HUES6 (cell line): ENCODE measurements around the gene INSRR.

Experiments used
- H3K27ac ChIP-seq: 2 replicates; pipeline ENCODE4 v1.7.0; 2013; ENCODE audit warnings: low read depth, mild to moderate bottlenecking, low read length, inconsistent platforms
- H3K27me3 ChIP-seq: 2 replicates; pipeline ENCODE4 v1.6.1; 2013; ENCODE audit warnings: low read length; ENCODE audit not compliant: control insufficient read depth, insufficient read depth
- H3K36me3 ChIP-seq: 2 replicates; pipeline ENCODE4 v1.6.1; 2013; ENCODE audit warnings: low read length; ENCODE audit not compliant: control insufficient read depth, insufficient read depth
- H3K4me1 ChIP-seq: 2 replicates; pipeline ENCODE4 v1.6.1; 2013; ENCODE audit warnings: low read length; ENCODE audit not compliant: control insufficient read depth, insufficient read depth
- H3K4me3 ChIP-seq: 2 replicates; pipeline ENCODE4 v1.5.1; 2013; ENCODE audit warnings: low read depth, low read length
- H3K9ac ChIP-seq: one replicate; pipeline ENCODE4 v1.6.1; 2013; ENCODE audit warnings: mild to moderate bottlenecking, low read length
- H3K9me3 ChIP-seq: 2 replicates; pipeline ENCODE4 v1.6.1; 2013; ENCODE audit warnings: low read depth, low read length; ENCODE audit not compliant: control insufficient read depth, insufficient read depth

Gene INSRR

GRCh38 chr1:156821801-156822200 is 37.1 kb downstream of the INSRR start:
- H3K27ac ChIP-seq, result no peak overlapping the region
- H3K9me3 ChIP-seq, result no peaks in the 10 kb centered on the region
- H3K4me3 ChIP-seq, result no peak overlapping the region
- no peaks in the 10 kb centered on the region for H3K36me3 ChIP-seq
- H3K9ac ChIP-seq, result no peak overlapping the region
- H3K4me1 ChIP-seq, result peaks cover 3% of the 10 kb centered on the region; the same call in 1 of the 2 replicates
- H3K27me3 ChIP-seq, result peaks cover 25% of the 10 kb centered on the region

- Histone ChIP-seq H3K27ac (no peak within 1 kb of the TSS), H3K4me3 (no peak within 1 kb of the TSS), H3K9ac (peak within 1 kb of the TSS; percentile 13), H3K9me3 (no peaks in the 10 kb centered on the region), H3K4me1 (peaks cover 36% of the 10 kb centered on the region), H3K36me3 (no peaks in the 10 kb centered on the region), H3K27me3 (peaks cover 54% of the 10 kb centered on the region)
These were observed 42.2 kb downstream of the INSRR start, which contains the start of gene SH2D2A for GRCh38 chr1:156816561-156817328. Gene SH2D2A, minus strand, starts transcription at chr1:156816848. Its CDS starts 140 bp downstream, at chr1:156816708.

GRCh38 chr1:156815961-156816422 is 42.9 kb downstream of the INSRR start:
- H3K9ac ChIP-seq, result no peak overlapping the region
- no peak overlapping the region for H3K4me3 ChIP-seq
- peaks cover 36% of the 10 kb centered on the region for H3K4me1 ChIP-seq
- no peaks in the 10 kb centered on the region for H3K9me3 ChIP-seq
- no peaks in the 10 kb centered on the region for H3K36me3 ChIP-seq
- no peak overlapping the region for H3K27ac ChIP-seq
- peaks cover 50% of the 10 kb centered on the region for H3K27me3 ChIP-seq

- Histone ChIP-seq H3K9me3 (no peaks in the 10 kb centered on the region), H3K27ac (no peak overlapping the region), H3K9ac (peak overlapping the region; percentile 13), H3K4me1 (peaks cover 36% of the 10 kb centered on the region), H3K36me3 (no peaks in the 10 kb centered on the region), H3K4me3 (no peak overlapping the region), H3K27me3 (peaks cover 50% of the 10 kb centered on the region)
These were observed 43.5 kb downstream of the INSRR start for GRCh38 chr1:156815307-156815826.

- Histone ChIP-seq H3K36me3 (no peaks in the 10 kb centered on the region), H3K4me1 (peaks cover 36% of the 10 kb centered on the region), H3K4me3 (peak overlapping the region; percentile 54; the same call in 1 of the 2 replicates), H3K27ac (no peak overlapping the region), H3K9me3 (no peaks in the 10 kb centered on the region), H3K27me3 (peaks cover 50% of the 10 kb centered on the region), H3K9ac (peak overlapping the region; percentile 47)
These were observed 44.2 kb downstream of the INSRR start for GRCh38 chr1:156814571-156815260.

- Histone ChIP-seq H3K9ac (peak overlapping the region; percentile 54), H3K4me1 (peaks cover 36% of the 10 kb centered on the region), H3K36me3 (no peaks in the 10 kb centered on the region), H3K27ac (no peak overlapping the region), H3K27me3 (peaks cover 50% of the 10 kb centered on the region), H3K4me3 (peak overlapping the region; percentile 54), H3K9me3 (no peaks in the 10 kb centered on the region)
These were observed 45.0 kb downstream of the INSRR start for GRCh38 chr1:156813750-156814570.

- Histone ChIP-seq H3K9me3 (no peaks in the 10 kb centered on the region), H3K9ac (peak overlapping the region; percentile 54), H3K36me3 (no peaks in the 10 kb centered on the region), H3K4me1 (peaks cover 36% of the 10 kb centered on the region), H3K27me3 (peaks cover 50% of the 10 kb centered on the region), H3K27ac (no peak overlapping the region), H3K4me3 (peak overlapping the region; percentile 54)
These were observed 45.6 kb downstream of the INSRR start for GRCh38 chr1:156813298-156813697.

- Histone ChIP-seq H3K4me3 (no peak overlapping the region), H3K27me3 (peaks cover 50% of the 10 kb centered on the region), H3K9ac (no peak overlapping the region), H3K4me1 (peaks cover 36% of the 10 kb centered on the region), H3K36me3 (no peaks in the 10 kb centered on the region), H3K27ac (no peak overlapping the region), H3K9me3 (no peaks in the 10 kb centered on the region)
These were observed 46.5 kb downstream of the INSRR start for GRCh38 chr1:156812293-156812990.

- H3K9ac ChIP-seq, result no peak overlapping the region
- no peak overlapping the region for H3K4me3 ChIP-seq
- peaks cover 44% of the 10 kb centered on the region for H3K27me3 ChIP-seq
- no peaks in the 10 kb centered on the region for H3K36me3 ChIP-seq
- peaks cover 27% of the 10 kb centered on the region for H3K4me1 ChIP-seq
- no peak overlapping the region for H3K27ac ChIP-seq
- no peaks in the 10 kb centered on the region for H3K9me3 ChIP-seq
These were observed 47.7 kb downstream of the INSRR start for GRCh38 chr1:156811168-156811567.

- Histone ChIP-seq H3K36me3 (no peaks in the 10 kb centered on the region), H3K9ac (no peak overlapping the region), H3K27ac (no peak overlapping the region), H3K4me3 (no peak overlapping the region), H3K9me3 (no peaks in the 10 kb centered on the region), H3K4me1 (peaks cover 16% of the 10 kb centered on the region), H3K27me3 (peaks cover 31% of the 10 kb centered on the region)
These were observed 49.1 kb downstream of the INSRR start for GRCh38 chr1:156809711-156810366.
